HUES6 (cell line): Measurements from ENCODE around the gene NAP1L3.

Experiments
- H3K27ac ChIP-seq: 2 replicates; pipeline ENCODE4 v1.7.0; 2013; ENCODE audit warnings: low read depth, mild to moderate bottlenecking, low read length, inconsistent platforms
- H3K27me3 ChIP-seq: 2 replicates; pipeline ENCODE4 v1.6.1; 2013; ENCODE audit warnings: low read length; ENCODE audit not compliant: control insufficient read depth, insufficient read depth
- H3K36me3 ChIP-seq: 2 replicates; pipeline ENCODE4 v1.6.1; 2013; ENCODE audit warnings: low read length; ENCODE audit not compliant: control insufficient read depth, insufficient read depth
- H3K4me1 ChIP-seq: 2 replicates; pipeline ENCODE4 v1.6.1; 2013; ENCODE audit warnings: low read length; ENCODE audit not compliant: control insufficient read depth, insufficient read depth
- H3K4me3 ChIP-seq: 2 replicates; pipeline ENCODE4 v1.5.1; 2013; ENCODE audit warnings: low read depth, low read length
- H3K9ac ChIP-seq: one replicate; pipeline ENCODE4 v1.6.1; 2013; ENCODE audit warnings: mild to moderate bottlenecking, low read length
- H3K9me3 ChIP-seq: 2 replicates; pipeline ENCODE4 v1.6.1; 2013; ENCODE audit warnings: low read depth, low read length; ENCODE audit not compliant: control insufficient read depth, insufficient read depth

Gene NAP1L3, protein sequence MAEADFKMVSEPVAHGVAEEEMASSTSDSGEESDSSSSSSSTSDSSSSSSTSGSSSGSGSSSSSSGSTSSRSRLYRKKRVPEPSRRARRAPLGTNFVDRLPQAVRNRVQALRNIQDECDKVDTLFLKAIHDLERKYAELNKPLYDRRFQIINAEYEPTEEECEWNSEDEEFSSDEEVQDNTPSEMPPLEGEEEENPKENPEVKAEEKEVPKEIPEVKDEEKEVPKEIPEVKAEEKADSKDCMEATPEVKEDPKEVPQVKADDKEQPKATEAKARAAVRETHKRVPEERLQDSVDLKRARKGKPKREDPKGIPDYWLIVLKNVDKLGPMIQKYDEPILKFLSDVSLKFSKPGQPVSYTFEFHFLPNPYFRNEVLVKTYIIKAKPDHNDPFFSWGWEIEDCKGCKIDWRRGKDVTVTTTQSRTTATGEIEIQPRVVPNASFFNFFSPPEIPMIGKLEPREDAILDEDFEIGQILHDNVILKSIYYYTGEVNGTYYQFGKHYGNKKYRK

DNA sequence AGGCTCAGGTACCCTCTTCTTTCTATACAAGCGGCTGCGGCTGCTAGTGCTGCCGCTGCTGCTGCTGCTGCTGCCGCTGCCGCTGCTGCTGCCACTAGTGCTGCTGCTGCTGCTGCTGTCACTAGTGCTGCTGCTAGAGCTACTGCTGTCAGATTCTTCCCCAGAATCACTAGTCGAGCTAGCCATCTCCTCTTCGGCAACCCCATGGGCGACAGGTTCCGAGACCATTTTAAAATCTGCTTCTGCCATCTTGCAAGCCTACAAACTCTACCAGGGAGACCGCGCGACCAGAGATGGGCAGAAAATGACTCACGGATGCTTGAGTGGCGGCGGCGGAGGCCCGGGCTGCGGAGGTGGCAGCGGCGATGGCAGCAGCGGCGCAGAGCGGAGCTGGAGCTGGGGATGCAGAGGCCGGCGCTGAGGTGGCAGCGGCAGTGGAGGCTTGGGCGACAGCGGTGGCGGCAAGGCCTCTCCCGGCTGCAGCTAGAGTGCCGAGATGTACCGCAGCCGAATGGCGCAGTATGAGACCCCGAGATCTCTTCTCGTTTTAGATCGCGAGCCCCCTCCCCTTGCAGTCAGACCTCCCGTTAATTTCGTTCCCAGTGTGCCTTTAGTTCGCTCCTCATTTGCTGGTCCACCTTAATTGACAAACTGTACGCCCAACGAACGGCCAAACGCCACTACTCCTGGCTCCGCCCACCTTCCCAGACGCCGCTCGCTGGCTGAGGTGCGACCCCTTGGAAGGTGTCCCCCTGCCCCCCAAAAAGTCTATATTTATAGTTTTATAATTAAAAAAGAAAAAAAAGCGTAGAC is at the start of gene NAP1L3:
Gene NAP1L3, minus strand, starts transcription at position 523 of the 813 bp plus-strand sequence. Its CDS starts 274 bp downstream, at position 249.
- peaks cover 5% of the 10 kb centered on the region for H3K36me3 ChIP-seq
- H3K4me1 ChIP-seq = peaks cover 11% of the 10 kb centered on the region
- peak within 1 kb of the TSS; percentile 97 for H3K4me3 ChIP-seq
- no peaks in the 10 kb centered on the region for H3K9me3 ChIP-seq
- peak within 1 kb of the TSS; percentile 88 for H3K9ac ChIP-seq
- peak within 1 kb of the TSS; percentile 32; the same call in 1 of the 2 replicates for H3K27ac ChIP-seq
- H3K27me3 ChIP-seq = no peaks in the 10 kb centered on the region

- H3K27me3 ChIP-seq = no peaks in the 10 kb centered on the region
- H3K9me3 ChIP-seq = no peaks in the 10 kb centered on the region
- H3K36me3 ChIP-seq = no peaks in the 10 kb centered on the region
- H3K4me3 ChIP-seq = no peak overlapping the region
- no peaks in the 10 kb centered on the region for H3K4me1 ChIP-seq
- no peak overlapping the region for H3K27ac ChIP-seq
- no peak overlapping the region for H3K9ac ChIP-seq
Measured at GRCh38 chrX:93711076-93711475, 37.7 kb upstream of the NAP1L3 start.

GRCh38 chrX:93703701-93704100 is 30.3 kb upstream of the NAP1L3 start:
- Histone ChIP-seq H3K27ac (no peak overlapping the region), H3K4me1 (no peaks in the 10 kb centered on the region; the same call in 1 of the 2 replicates), H3K9ac (no peak overlapping the region), H3K9me3 (no peaks in the 10 kb centered on the region), H3K4me3 (no peak overlapping the region), H3K36me3 (no peaks in the 10 kb centered on the region), H3K27me3 (no peaks in the 10 kb centered on the region)

GRCh38 chrX:93695981-93696380 is 22.6 kb upstream of the NAP1L3 start:
- Histone ChIP-seq H3K4me1 (no peaks in the 10 kb centered on the region; the same call in 1 of the 2 replicates), H3K27ac (no peak overlapping the region), H3K9ac (no peak overlapping the region), H3K36me3 (no peaks in the 10 kb centered on the region), H3K4me3 (no peak overlapping the region), H3K9me3 (no peaks in the 10 kb centered on the region), H3K27me3 (no peaks in the 10 kb centered on the region)

DNA sequence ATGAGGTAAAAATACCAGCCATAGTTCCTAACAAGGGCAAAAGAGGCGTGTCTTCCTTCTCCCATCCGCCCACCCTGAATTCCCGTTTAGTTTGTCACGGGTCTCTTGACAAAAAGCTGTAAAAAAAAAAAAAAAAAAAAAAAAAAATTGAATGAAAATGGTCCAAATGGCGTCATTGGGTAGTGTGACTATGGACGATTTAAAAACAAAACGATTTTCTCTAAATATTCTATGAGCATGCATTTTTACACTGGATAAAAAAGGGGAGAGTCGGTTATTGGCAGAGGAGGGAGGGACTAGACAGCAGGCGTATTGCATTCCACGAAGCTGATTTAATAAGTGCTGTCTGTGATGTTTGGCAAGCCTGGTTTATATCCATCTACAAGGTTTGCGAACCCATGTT is 492 bp upstream of the NAP1L3 start, which contains the start of gene FAM133A:
Gene FAM133A, plus strand, starts transcription at position 338 of the 403 bp plus-strand sequence. CDS start 35,214 bp downstream, outside the sequence.
- no peaks in the 10 kb centered on the region for H3K9me3 ChIP-seq
- peak within 1 kb of the TSS; percentile 88 for H3K9ac ChIP-seq
- peak within 1 kb of the TSS; percentile 32; the same call in 1 of the 2 replicates for H3K27ac ChIP-seq
- peaks cover 5% of the 10 kb centered on the region for H3K36me3 ChIP-seq
- H3K27me3 ChIP-seq = no peaks in the 10 kb centered on the region
- H3K4me1 ChIP-seq = peaks cover 11% of the 10 kb centered on the region
- H3K4me3 ChIP-seq = peak within 1 kb of the TSS; percentile 97

DNA sequence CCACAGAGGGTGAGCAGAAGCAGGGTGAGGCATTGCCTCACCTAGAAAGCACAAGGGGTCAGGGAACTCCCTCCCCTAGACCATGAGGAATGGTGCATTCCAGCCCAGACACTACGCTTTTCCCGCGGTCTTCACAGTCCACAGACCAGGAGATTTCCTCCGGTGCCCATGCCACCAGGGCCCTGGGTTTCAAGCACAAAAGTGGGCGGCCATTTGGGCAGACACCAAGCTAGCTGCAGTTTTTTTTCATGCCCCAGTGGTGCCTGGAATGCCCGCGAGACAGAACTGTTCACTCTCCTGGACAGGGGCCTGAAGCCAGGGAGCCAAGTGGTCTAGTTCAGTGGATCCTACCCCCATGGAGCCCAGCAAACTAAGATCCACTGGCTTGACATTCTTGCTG is 12.8 kb downstream of the NAP1L3 start:
- Histone ChIP-seq H3K9ac (no peak overlapping the region), H3K36me3 (no peaks in the 10 kb centered on the region), H3K4me3 (no peak overlapping the region), H3K4me1 (no peaks in the 10 kb centered on the region), H3K27ac (no peak overlapping the region), H3K27me3 (no peaks in the 10 kb centered on the region), H3K9me3 (no peaks in the 10 kb centered on the region)

GRCh38 chrX:93649381-93649780 is 24.0 kb downstream of the NAP1L3 start:
- Histone ChIP-seq H3K9me3 (peaks cover 34% of the 10 kb centered on the region), H3K4me1 (no peaks in the 10 kb centered on the region), H3K27me3 (no peaks in the 10 kb centered on the region), H3K27ac (no peak overlapping the region), H3K9ac (no peak overlapping the region), H3K36me3 (no peaks in the 10 kb centered on the region), H3K4me3 (no peak overlapping the region)

- H3K9me3 ChIP-seq = peaks cover 19% of the 10 kb centered on the region
- no peaks in the 10 kb centered on the region for H3K36me3 ChIP-seq
- H3K27ac ChIP-seq = no peak overlapping the region
- no peaks in the 10 kb centered on the region for H3K27me3 ChIP-seq
- H3K9ac ChIP-seq = no peak overlapping the region
- H3K4me1 ChIP-seq = no peaks in the 10 kb centered on the region
- H3K4me3 ChIP-seq = no peak overlapping the region
Measured at GRCh38 chrX:93637591-93637990, 35.8 kb downstream of the NAP1L3 start.
